Panc1 (cell line): ENCODE results near the gene CYB5R2.

ENCODE experiments used
- POLR2AphosphoS5 ChIP-seq: IDR thresholded peaks from 2 replicates; pipeline ENCODE4 v1.6.1; 2012; ENCODE audit warnings: mild to moderate bottlenecking, low read depth, low read length, moderate library complexity
- TF ChIP-seq, protein P1 (sequence below): fragments of 450-650 bp; IDR thresholded peaks from 2 replicates; pipeline ENCODE4 v1.5.1; 2017; ENCODE audit warnings: mild to moderate bottlenecking
- TF ChIP-seq, protein P2 (sequence below), 2 experiments: IDR thresholded peaks; 2 replicates each; pipeline ENCODE4 v1.6.1; 2011 to 2012; ENCODE audit warnings: low read depth in 2 of 2, control low read depth in 1 of 2, low read length in 1 of 2, mild to moderate bottlenecking in 1 of 2, moderate library complexity in 1 of 2; ENCODE audit not compliant: insufficient read depth in 1 of 2

DNA sequence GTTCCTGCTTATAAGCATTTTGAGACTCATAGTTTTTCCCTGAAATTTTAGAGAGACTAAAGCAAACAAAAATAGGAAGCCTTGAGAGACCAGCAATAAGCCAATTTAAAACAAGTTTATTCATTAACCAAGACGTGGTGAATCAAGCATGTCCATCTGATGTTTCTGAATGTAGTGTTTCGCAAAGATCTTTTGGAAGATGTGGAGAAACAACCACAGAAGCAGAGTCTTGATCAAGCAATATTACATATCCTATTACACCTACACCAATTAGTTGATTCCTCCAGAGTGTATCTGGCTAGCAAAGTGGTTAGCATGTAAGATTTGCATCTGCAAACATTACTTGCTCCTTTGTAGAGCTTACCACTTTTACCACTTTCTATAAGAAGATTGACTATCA is 33.1 kb upstream of the CYB5R2 start, which contains the start of gene OVCH2:
- TF ChIP-seq, protein P1, sequence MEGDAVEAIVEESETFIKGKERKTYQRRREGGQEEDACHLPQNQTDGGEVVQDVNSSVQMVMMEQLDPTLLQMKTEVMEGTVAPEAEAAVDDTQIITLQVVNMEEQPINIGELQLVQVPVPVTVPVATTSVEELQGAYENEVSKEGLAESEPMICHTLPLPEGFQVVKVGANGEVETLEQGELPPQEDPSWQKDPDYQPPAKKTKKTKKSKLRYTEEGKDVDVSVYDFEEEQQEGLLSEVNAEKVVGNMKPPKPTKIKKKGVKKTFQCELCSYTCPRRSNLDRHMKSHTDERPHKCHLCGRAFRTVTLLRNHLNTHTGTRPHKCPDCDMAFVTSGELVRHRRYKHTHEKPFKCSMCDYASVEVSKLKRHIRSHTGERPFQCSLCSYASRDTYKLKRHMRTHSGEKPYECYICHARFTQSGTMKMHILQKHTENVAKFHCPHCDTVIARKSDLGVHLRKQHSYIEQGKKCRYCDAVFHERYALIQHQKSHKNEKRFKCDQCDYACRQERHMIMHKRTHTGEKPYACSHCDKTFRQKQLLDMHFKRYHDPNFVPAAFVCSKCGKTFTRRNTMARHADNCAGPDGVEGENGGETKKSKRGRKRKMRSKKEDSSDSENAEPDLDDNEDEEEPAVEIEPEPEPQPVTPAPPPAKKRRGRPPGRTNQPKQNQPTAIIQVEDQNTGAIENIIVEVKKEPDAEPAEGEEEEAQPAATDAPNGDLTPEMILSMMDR, result no peak
- TF ChIP-seq, protein P2, sequence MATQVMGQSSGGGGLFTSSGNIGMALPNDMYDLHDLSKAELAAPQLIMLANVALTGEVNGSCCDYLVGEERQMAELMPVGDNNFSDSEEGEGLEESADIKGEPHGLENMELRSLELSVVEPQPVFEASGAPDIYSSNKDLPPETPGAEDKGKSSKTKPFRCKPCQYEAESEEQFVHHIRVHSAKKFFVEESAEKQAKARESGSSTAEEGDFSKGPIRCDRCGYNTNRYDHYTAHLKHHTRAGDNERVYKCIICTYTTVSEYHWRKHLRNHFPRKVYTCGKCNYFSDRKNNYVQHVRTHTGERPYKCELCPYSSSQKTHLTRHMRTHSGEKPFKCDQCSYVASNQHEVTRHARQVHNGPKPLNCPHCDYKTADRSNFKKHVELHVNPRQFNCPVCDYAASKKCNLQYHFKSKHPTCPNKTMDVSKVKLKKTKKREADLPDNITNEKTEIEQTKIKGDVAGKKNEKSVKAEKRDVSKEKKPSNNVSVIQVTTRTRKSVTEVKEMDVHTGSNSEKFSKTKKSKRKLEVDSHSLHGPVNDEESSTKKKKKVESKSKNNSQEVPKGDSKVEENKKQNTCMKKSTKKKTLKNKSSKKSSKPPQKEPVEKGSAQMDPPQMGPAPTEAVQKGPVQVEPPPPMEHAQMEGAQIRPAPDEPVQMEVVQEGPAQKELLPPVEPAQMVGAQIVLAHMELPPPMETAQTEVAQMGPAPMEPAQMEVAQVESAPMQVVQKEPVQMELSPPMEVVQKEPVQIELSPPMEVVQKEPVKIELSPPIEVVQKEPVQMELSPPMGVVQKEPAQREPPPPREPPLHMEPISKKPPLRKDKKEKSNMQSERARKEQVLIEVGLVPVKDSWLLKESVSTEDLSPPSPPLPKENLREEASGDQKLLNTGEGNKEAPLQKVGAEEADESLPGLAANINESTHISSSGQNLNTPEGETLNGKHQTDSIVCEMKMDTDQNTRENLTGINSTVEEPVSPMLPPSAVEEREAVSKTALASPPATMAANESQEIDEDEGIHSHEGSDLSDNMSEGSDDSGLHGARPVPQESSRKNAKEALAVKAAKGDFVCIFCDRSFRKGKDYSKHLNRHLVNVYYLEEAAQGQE (IDR thresholded peaks at IDR 0.05; ENCODE audit: insufficient read depth in 1 of 2, low read depth in 2 of 2, low read length in 1 of 2), result no peak
- TF ChIP-seq POLR2AphosphoS5, result no peak
